GM19372 (cell line): ENCODE data around the gene LIN37.
A peak's percentile ranks its signal among the peaks of the same experiment; 100 is the strongest.

ENCODE experiments used
- ATAC-seq: cut with Tn5 transposase; IDR thresholded peaks from one replicate; pipeline ENCODE4 v1.9.1; 2021; ENCODE audit warnings: mild to moderate bottlenecking, low read depth, moderate library complexity; ENCODE audit not compliant: unreplicated experiment

The LIN37 gene

GRCh38 chr19:35751839-35752745 lies 3.7 kb downstream of the LIN37 start:
- no peak for ATAC-seq

GRCh38 chr19:35752746-35753350 lies 4.5 kb downstream of the LIN37 start:
- no peak for ATAC-seq

GRCh38 chr19:35753634-35754369 lies 5.4 kb downstream of the LIN37 start:
- ATAC-seq, result no peak

- ATAC-seq, result no peak
These were observed 6.2 kb downstream of the LIN37 start for GRCh38 chr19:35754370-35755130.

DNA sequence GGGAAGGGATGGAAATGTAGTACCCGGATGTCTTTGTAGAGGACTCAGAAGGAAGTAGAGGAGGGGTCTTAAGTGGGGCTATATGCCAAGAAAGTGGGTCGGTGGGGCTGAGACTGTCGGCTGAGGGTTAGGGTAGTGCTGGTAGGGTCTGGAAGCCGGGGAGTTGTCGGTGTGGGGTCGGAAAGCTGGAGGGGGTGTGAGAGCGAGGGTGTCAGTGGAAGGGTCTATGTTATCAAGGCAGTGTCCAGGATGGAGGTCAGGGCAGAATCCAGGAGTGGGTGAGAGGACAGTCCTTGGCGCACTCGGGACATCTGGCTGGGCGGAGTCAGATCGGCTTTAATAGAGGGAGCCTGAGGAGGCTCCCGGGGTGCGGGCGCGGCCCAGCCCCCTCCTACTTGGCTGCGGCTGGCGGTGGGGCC lies 6.8 kb downstream of the LIN37 start:
- ATAC-seq, result no peak

- no peak for ATAC-seq
These were observed 7.4 kb downstream of the LIN37 start for GRCh38 chr19:35755550-35756376.

DNA sequence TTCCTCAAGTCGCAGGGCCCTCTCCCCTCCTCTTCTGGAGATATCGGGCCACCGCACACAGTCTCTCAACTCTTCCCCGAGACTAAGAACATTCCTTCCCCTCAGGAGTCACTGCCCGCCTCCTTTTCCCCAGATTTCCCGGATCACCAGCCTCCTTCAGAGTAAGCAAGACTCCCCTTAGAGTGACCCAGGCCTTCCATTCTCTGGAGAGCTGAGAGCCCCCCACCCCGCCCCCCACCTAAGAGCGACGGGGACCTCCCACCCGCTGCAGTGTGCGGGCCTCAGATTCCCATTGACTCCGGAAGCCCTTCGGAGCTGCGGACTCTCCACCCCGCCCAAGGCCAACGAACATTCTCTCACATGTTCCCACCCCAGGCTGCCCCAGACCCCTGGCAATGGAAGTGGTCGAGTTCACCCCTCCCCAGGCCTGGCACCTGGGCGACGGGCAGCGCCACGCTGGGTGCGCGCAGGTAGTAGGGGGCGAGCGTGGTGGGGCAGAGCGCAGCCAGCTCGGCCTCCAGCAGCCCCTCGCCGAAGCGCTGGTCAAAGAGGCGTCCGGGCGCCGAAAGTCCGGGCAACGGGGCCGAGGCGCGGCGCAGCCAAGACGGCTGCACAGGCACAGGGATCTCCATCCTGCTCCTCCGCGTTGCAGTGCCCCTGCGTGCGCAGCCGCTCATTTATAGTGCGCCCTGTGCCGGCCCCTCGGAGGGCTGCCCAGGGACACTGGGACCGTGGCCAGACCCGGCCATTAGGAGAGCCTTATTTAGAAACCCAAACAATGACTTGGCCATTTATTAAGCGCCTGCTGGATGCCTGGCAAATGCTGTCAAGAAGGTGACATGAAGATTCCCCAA lies 8.2 kb downstream of the LIN37 start, which contains the start of gene HSPB6:
TSS of gene HSPB6 (minus strand) at position 653 of the 854 bp plus-strand sequence. CDS start at position 632, 21 bp downstream.
- ATAC-seq, result no peak

GRCh38 chr19:35757231-35757748 lies 8.9 kb downstream of the LIN37 start:
- no peak for ATAC-seq

DNA sequence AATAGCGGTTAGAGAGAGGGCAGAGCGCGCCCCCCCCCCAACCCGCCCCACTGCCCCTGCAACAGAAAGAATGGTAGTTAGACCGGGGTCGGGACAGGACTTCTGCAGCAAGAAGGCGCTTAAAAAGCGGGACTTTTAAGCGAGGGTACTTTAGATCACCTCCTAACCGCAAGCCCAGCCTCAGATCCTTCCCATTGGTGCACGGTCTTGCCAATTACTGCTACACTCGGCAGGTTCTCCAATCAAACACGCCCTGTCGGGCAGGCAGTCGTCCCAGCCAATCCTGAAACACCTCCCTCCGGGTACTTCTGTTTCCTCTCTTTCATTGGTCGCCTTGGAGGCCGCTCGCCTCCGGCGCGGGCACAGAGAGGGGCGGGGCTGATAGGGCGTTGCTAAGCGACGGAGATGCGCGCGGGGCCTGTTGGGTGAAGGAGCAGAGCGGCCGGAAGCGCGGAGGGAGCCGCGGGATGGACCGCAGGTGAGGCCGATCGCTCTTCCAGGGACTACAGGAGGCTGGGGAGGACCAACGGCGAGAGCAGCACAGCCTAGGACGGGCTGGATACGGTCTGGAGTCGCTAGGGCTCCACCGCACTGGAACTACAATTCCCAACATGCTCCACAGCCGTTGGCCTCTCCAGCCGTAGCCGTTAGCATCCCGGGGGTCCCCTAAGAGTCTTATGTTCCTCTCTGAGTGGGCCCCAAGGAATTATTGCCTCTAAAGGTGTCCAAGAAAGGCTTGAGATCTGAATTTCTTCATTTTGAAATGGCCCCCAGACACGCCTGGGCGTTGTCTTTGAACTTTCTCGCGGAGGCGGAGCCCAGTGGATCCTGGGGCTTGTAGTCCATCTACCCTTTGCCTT lies 9.6 kb downstream of the LIN37 start, which contains the start of gene PROSER3:
TSS of gene PROSER3 (plus strand) at position 428 of the 860 bp plus-strand sequence. CDS start at position 468, 40 bp downstream.
- peak; percentile 97 for ATAC-seq

GRCh38 chr19:35759697-35760096 lies 11.3 kb downstream of the LIN37 start:
- ATAC-seq, result no peak

GRCh38 chr19:35760711-35761349 lies 12.5 kb downstream of the LIN37 start:
- no peak for ATAC-seq

- ATAC-seq, result no peak
These were observed 16.3 kb downstream of the LIN37 start for GRCh38 chr19:35764432-35765315.

DNA sequence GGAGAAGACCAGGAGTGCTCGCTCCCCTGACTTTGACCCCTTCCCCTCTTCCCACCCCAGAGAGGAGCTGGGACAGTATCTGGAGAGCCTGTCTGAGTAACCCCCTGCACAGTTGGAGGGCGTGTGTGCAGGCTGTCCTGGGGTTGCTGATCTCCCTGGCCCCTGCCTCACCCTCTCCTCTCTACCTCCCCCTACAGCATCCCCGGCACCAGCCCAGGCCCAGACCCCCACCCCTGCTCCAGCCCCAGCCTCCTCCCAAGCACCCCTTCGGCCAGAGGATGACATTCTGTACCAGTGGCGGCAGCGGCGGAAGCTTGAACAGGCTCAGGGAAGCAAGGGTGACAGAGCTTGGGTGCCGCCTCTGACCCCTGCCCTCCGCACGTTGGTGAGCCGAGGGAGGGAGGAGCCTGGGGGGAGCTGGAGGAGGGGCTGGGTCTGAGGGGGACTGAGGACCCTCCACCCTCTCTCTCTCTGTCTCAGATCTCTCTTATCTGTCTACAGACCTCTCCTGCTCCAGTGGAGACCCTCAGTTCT lies 18.3 kb downstream of the LIN37 start:
- no peak for ATAC-seq

DNA sequence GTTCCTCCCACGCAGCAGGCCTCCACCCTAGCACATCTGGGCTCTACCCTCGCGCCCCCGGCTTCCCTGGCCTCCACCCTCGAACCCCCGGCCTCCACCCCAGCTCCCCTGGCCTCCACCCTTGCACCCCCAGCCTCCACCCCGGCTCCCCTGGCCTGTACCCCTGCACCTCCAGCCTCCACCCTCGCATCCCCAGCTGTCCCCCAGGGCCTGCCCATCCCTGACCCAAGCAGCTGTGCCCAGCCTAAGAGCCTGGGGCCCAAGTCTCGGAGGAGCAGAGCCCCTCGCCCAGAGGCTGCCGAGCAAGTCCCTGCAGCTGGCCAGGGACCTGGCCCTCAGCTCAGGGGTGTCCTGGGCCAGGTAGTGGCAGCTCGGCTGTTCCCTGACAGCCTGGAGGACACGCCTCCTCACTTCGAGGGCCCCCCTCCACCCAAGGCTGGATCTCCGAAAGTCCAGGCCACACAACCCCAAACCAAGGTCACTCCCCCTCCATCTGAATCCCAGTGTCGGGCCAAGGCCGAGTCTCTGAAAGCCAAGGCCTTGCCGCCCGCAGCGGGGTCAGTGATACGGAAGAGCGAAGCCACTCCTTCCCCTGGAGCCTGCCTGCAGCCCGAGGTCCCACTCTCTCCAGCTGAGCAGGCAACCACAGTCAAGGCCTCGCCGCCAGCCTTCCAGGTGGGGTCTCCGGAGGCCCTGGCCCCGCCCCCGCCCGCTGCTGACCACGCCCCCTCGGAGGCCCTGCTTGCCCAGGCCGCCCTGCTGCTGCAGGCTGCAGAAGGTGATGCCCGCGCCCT lies 19.1 kb downstream of the LIN37 start:
- no peak for ATAC-seq

GRCh38 chr19:35768082-35768421 lies 19.7 kb downstream of the LIN37 start:
- ATAC-seq, result no peak
